NCI-H82 (cell line): ENCODE results near the gene NMUR1.

Experiments used
- DNase-seq: peaks from one replicate; lab custom pipeline; 2025; lab: John Stamatoyannopoulos, UW

The NMUR1 gene

GRCh38 chr2:231483398-231484329 lies 46.6 kb downstream of the NMUR1 start:
- DNase-seq: no peak

GRCh38 chr2:231482806-231483391 lies 47.3 kb downstream of the NMUR1 start:
- peak; percentile 78 for DNase-seq

GRCh38 chr2:231480781-231481180 lies 49.5 kb downstream of the NMUR1 start:
- no peak for DNase-seq

- peak; percentile 26 for DNase-seq
Measured at GRCh38 chr2:231479455-231479854, 50.8 kb downstream of the NMUR1 start.

GRCh38 chr2:231476920-231477319 lies 53.3 kb downstream of the NMUR1 start:
- DNase-seq: no peak

GRCh38 chr2:231475965-231476364 lies 54.3 kb downstream of the NMUR1 start:
- DNase-seq: no peak
